GM18870 (cell line): ENCODE measurements around the gene HEPACAM.

Experiments used
- ATAC-seq: cut with Tn5 transposase; IDR thresholded peaks from one replicate; pipeline ENCODE4 v1.9.1; 2021; ENCODE audit warnings: moderate library complexity; ENCODE audit not compliant: unreplicated experiment

HEPACAM gene

GRCh38 chr11:124886978-124887666 is 48.7 kb downstream of the HEPACAM start:
- ATAC-seq, result no peak

GRCh38 chr11:124886476-124886875 is 49.4 kb downstream of the HEPACAM start:
- no peak for ATAC-seq

GRCh38 chr11:124884869-124885479 is 50.9 kb downstream of the HEPACAM start:
- no peak for ATAC-seq

- no peak for ATAC-seq
These were observed 51.5 kb downstream of the HEPACAM start for GRCh38 chr11:124884340-124884739.

- ATAC-seq, result no peak
These were observed 53.3 kb downstream of the HEPACAM start for GRCh38 chr11:124882339-124883071.

GRCh38 chr11:124880958-124881357 is 54.9 kb downstream of the HEPACAM start:
- no peak for ATAC-seq

GRCh38 chr11:124880290-124880611 is 55.6 kb downstream of the HEPACAM start:
- no peak for ATAC-seq

GRCh38 chr11:124879493-124880289 is 56.2 kb downstream of the HEPACAM start:
- no peak for ATAC-seq

- no peak for ATAC-seq
These were observed 56.9 kb downstream of the HEPACAM start for GRCh38 chr11:124878759-124879492.

- ATAC-seq, result no peak
These were observed 57.7 kb downstream of the HEPACAM start for GRCh38 chr11:124877910-124878758.

GRCh38 chr11:124877631-124877909 is 58.3 kb downstream of the HEPACAM start:
- ATAC-seq, result no peak

- no peak for ATAC-seq
These were observed 58.8 kb downstream of the HEPACAM start for GRCh38 chr11:124876818-124877630.

GRCh38 chr11:124875943-124876817 is 59.7 kb downstream of the HEPACAM start:
- ATAC-seq, result peak; percentile 58

GRCh38 chr11:124875401-124875800 is 60.4 kb downstream of the HEPACAM start:
- no peak for ATAC-seq

- no peak for ATAC-seq
These were observed 61.1 kb downstream of the HEPACAM start for GRCh38 chr11:124874571-124875255.

GRCh38 chr11:124873951-124874350 is 61.9 kb downstream of the HEPACAM start:
- ATAC-seq, result no peak

- no peak for ATAC-seq
These were observed 63.1 kb downstream of the HEPACAM start for GRCh38 chr11:124872741-124873140.

- ATAC-seq, result no peak
These were observed 63.6 kb downstream of the HEPACAM start for GRCh38 chr11:124872280-124872679.
